ENCODE data around the gene KCTD19. TPM values are rescaled to one million over a fixed set of nuclear protein-coding genes. Genes with fewer than 3 reads are reported as not detected.

KCTD19 gene
- total RNA-seq, 2 experiments from 2014 or later: 3.0 to 3.9 TPM

DNA sequence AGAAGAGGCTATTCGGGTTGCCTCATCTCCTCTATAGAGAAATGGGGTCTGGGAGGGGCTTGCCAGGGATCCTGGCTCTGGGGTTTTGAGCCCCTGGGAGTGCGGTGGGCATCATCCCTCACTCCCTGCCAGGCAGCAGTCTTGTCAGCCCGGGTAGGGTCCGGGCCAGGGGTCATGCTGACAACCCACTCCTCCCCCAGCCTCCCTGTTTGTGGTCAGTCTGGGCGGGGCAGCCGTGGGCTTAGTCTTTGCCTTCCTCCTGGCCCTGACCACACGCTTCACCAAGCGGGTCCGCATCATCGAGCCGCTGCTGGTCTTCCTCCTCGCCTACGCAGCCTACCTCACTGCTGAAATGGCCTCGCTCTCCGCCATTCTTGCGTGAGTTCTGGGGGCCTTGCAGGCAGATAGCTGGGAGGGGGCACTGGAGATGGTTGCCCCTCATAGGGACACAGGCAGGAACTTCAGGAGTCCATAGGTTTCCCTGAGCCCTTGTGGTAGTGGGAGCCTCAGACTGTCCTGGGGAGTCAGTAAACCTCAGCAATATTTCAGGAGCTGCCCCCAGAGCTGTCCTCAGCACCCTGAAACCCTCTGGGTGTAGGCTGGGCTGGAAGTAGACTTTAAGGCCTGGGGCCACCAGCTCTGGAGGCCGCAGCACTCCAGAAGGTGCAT, 70.9 kb downstream of the KCTD19 start:
- ATAC-seq: no peak
- ChIA-PET POLR2A (no interaction called here), CTCF (interaction anchor here (1.0 kb wide), 1 partner anchor 23 kb away, joined by 3 read pairs; no protein-coding TSS in a partner anchor)
- TF ChIP-seq, protein P1, sequence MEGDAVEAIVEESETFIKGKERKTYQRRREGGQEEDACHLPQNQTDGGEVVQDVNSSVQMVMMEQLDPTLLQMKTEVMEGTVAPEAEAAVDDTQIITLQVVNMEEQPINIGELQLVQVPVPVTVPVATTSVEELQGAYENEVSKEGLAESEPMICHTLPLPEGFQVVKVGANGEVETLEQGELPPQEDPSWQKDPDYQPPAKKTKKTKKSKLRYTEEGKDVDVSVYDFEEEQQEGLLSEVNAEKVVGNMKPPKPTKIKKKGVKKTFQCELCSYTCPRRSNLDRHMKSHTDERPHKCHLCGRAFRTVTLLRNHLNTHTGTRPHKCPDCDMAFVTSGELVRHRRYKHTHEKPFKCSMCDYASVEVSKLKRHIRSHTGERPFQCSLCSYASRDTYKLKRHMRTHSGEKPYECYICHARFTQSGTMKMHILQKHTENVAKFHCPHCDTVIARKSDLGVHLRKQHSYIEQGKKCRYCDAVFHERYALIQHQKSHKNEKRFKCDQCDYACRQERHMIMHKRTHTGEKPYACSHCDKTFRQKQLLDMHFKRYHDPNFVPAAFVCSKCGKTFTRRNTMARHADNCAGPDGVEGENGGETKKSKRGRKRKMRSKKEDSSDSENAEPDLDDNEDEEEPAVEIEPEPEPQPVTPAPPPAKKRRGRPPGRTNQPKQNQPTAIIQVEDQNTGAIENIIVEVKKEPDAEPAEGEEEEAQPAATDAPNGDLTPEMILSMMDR (IDR thresholded peaks at IDR 0.05): no peak
- Mint-ChIP-seq H3K27me3 (no peaks in the 10 kb centered on the region), H3K36me3 (ENCODE audit: low read depth) (peaks cover 4% of the 10 kb centered on the region), H3K27ac (no peak overlapping the region), H3K4me1 (ENCODE audit: low read depth) (no peaks in the 10 kb centered on the region), H3K9me3 (no peaks in the 10 kb centered on the region), H3K4me3 (no peak overlapping the region)
- no peak for DNase-seq
- intact Hi-C loops (cut with micrococcal nuclease): no loop called here

DNA sequence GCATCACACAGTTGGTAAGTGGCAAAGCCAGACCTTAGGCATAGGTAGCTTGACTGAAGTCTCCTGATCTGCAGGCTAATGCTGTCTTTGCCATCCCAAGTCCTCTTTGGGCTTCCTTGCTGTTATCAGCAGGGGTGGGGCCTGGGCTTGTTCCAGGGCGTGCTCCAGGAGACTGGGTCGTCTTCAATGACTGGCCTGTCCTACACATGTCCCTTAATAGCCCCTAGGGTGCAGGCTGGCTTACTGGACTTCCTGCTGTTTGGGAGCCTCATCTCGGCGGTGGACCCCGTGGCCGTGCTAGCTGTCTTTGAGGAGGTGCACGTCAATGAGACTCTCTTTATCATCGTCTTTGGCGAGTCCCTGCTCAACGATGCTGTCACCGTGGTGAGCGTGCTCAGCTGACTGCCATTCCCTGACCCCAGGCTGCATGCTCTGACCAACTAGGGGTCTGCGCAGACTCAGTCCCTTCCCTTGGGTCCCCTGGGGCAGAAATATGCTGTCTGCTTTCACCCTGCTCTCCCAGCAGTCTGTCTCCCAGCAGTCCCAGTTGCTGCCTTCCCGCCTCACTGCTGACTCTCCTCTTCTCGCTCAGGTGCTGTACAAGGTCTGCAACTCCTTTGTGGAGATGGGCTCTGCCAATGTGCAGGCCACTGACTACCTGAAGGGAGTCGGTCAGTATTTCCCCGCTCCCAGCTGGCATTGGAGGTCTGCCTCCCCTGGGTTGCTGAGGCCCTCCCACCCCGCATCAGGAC, 71.6 kb downstream of the KCTD19 start:
- no peak overlapping the region for H3K27ac Mint-ChIP-seq
- H3K27me3 Mint-ChIP-seq: no peaks in the 10 kb centered on the region
- peaks cover 4% of the 10 kb centered on the region for H3K4me1 Mint-ChIP-seq (ENCODE audit: low read depth)
- no peak overlapping the region for H3K4me3 Mint-ChIP-seq
- ChIA-PET POLR2A (no interaction called here), CTCF (no interaction called here)
- ATAC-seq (no peak), DNase-seq (no peak)
- TF ChIP-seq, protein P1 (IDR thresholded peaks at IDR 0.05): no peak
- intact Hi-C loops (cut with micrococcal nuclease): no loop called here
- peaks cover 2% of the 10 kb centered on the region for H3K36me3 Mint-ChIP-seq (ENCODE audit: low read depth)
- no peaks in the 10 kb centered on the region for H3K9me3 Mint-ChIP-seq

DNA sequence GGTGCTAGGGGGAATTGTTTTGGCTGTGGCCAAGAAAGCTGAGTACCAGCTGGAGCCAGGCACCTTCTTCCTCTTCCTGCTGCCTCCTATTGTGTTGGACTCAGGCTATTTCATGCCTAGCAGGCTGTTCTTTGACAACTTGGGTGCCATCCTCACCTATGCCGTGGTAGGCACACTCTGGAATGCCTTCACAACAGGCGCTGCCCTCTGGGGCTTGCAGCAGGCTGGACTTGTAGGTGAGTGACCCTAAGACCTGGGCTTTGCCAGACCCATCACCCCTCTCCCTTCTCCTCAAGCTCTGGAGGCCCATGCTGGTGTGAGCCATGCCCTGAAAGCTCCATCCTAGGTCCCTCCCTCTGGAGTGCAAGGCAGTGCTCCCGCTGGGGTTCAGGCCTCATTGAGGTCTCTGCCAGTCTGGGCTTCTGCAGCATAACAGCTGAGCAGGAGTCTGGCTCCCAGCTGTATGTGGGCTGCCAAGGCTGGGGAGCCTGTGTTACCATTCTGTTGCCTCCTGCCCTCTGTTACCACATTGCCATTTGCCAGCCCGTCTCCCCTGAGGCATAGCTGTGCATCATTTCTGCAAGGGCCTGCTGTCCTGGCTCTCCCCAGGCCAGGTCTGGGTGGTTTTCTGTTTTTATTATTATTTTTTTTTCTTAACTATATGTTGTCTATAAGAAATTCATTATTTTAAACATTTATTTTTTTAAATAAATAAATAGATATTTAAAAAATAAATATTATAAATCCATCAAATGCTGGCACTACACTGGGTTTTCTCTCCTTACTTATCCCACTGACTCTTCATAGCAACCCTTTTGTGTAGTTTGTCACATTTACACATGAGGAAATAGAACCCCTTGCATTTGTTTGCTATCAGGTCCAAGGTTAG, 73.7 kb downstream of the KCTD19 start:
- Mint-ChIP-seq H3K36me3 (ENCODE audit: low read depth) (peaks cover 2% of the 10 kb centered on the region), H3K9me3 (no peaks in the 10 kb centered on the region), H3K27me3 (no peaks in the 10 kb centered on the region), H3K27ac (no peak overlapping the region), H3K4me3 (no peak overlapping the region), H3K4me1 (ENCODE audit: low read depth) (peaks cover 16% of the 10 kb centered on the region)
- DNase-seq (no peak), ATAC-seq (no peak)
- intact Hi-C loops (cut with micrococcal nuclease): no loop called here
- ChIA-PET POLR2A (no interaction called here), CTCF (interaction anchor here (1.0 to 1.7 kb wide), 2 partner anchors 26 to 146 kb away, joined by 5 read pairs; no protein-coding TSS in a partner anchor)
- TF ChIP-seq, protein P1 (IDR thresholded peaks at IDR 0.05): no peak

DNA sequence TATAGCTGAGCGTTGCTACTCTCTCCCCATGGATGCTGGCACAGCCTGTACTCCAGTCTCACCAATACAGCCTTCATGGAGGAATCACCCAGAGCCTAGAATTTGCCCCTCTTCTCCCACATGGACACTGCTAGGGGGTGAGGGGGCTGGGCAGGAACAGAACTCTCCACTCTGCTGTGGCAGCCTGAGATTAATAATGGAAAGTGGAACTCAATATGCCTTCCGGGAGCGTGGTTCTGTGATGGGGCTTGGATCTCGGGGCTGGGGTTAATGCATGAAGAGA, 76.6 kb downstream of the KCTD19 start:
- intact Hi-C loops (cut with micrococcal nuclease): no loop called here
- Mint-ChIP-seq H3K27ac (no peak overlapping the region), H3K36me3 (ENCODE audit: low read depth) (peaks cover 2% of the 10 kb centered on the region), H3K4me1 (ENCODE audit: low read depth) (peaks cover 29% of the 10 kb centered on the region), H3K27me3 (no peaks in the 10 kb centered on the region), H3K9me3 (no peaks in the 10 kb centered on the region), H3K4me3 (peak overlapping the region; percentile 89)
- ATAC-seq (no peak), DNase-seq (no peak)
- ChIA-PET POLR2A (interaction anchor here (10.0 kb wide), 1 partner anchor 20 kb away, joined by 123 read pairs; the partner anchor contains the start of gene TMEM208), CTCF (interaction anchor here (1.1 to 2.3 kb wide), 6 partner anchors 11 to 232 kb away, joined by 3 to 7 read pairs (median 4); partner anchors contain the start of gene TMEM208)
- TF ChIP-seq, protein P1 (IDR thresholded peaks at IDR 0.05): no peak
